HCT116 (cell line): ENCODE data around the gene CD3E. TPM values are rescaled to one million over a fixed set of nuclear protein-coding genes. Genes with fewer than 3 reads are reported as not detected.

Source experiments
- ATAC-seq: fragments of 200-7000 bp; cut with Tn5 transposase; 2 replicates; pipeline ENCODE4 v1.9.1; 2020; ENCODE audit warnings: mild to moderate bottlenecking, moderate library complexity
- BruUV-seq: library from RNA; stranded (reverse); fragments of 400-500 nt; replicated peaks from 2 replicates; lab custom pipeline; 2021; lab: Mats Ljungman, UMichigan
- CTCF ChIA-PET: fragments of 300-600 bp; sonication (Branson Sonifier 250); formaldehyde crosslinking; loops from one replicate; lab custom pipeline; 2021; ENCODE audit warnings: antibody characterized with exemption; lab: Charles Lee
- POLR2A ChIA-PET: fragments of 300-600, 350-600 bp; sonication (Branson Sonifier 250); formaldehyde crosslinking; loops from one replicate; lab custom pipeline; 2021; ENCODE audit warnings: antibody characterized with exemption; lab: Charles Lee
- RAD21 ChIA-PET, 2 experiments: fragments of 300-600 bp; sonication (Branson Sonifier 250); formaldehyde crosslinking; loops; one replicate each; lab custom pipeline; 2023; ENCODE audit warnings: low total read pairs in 2 of 2; ENCODE audit not compliant: uncharacterized antibody in 2 of 2, unreplicated experiment in 2 of 2, low non-redundant PET in 1 of 2; lab: Charles Lee
- DNase-seq: peaks from one replicate; pipeline ENCODE4 v3.0.0-alpha.2; 2010; ENCODE audit warnings: low read depth, low spot score
- H2AFZ ChIP-seq: fragments of 200-600 bp; shearing (Covaris generic), sonication (generic); 2 replicates; pipeline ENCODE4 v1.6.1; 2017; ENCODE audit warnings: low read depth, mixed run types, mixed read lengths, antibody characterized with exemption, low read length; ENCODE audit not compliant: poor library complexity, severe bottlenecking
- H3K27ac ChIP-seq: 2 replicates; pipeline ENCODE4 v1.5.1; 2012; ENCODE audit warnings: low read depth, low read length
- H3K27me3 ChIP-seq: fragments of 200-600 bp; sonication (generic); 2 replicates; pipeline ENCODE4 v1.6.1; 2016; ENCODE audit warnings: mixed run types, low read length, mixed read lengths; ENCODE audit not compliant: insufficient read depth
- H3K36me3 ChIP-seq, 2 experiments: fragments of 200-500 bp in 1 of 2; fragments of 200-600 bp in 1 of 2; sonication (Bioruptor generic) in 1 of 2; sonication (generic) in 1 of 2; 2 replicates each; pipeline versions ENCODE4 v1.5.1 to v1.6.1; 2014 to 2016; ENCODE audit warnings: low read length in 2 of 2, inconsistent platforms in 1 of 2, mixed read lengths in 1 of 2, mixed run types in 1 of 2; ENCODE audit not compliant: insufficient read depth in 2 of 2, control insufficient read depth in 1 of 2
- H3K4me1 ChIP-seq, 2 experiments: fragments of 200-600 bp in 1 of 2; sonication (generic) in 1 of 2; 2 replicates each; pipeline versions ENCODE4 v1.5.1 to v1.6.1; 2012 to 2017; ENCODE audit warnings: low read length in 2 of 2, inconsistent platforms in 1 of 2, mild to moderate bottlenecking in 1 of 2, mixed read lengths in 1 of 2, mixed run types in 1 of 2, moderate library complexity in 1 of 2; ENCODE audit not compliant: insufficient read depth in 2 of 2, control insufficient read depth in 1 of 2
- H3K4me2 ChIP-seq: fragments of 200-600 bp; sonication (generic); 2 replicates; pipeline ENCODE4 v1.6.1; 2017; ENCODE audit warnings: mixed run types, low read length, mixed read lengths
- H3K4me3 ChIP-seq, 2 experiments: fragments of 200-600 bp in 1 of 2; sonication (generic) in 1 of 2; replicated peaks in 1 of 2; 2 replicates each; pipeline ENCODE4 v1.5.1; 2011 to 2016; ENCODE audit warnings: low read length in 2 of 2, control low read depth in 1 of 2, low read depth in 1 of 2, mild to moderate bottlenecking in 1 of 2, mixed read lengths in 1 of 2, mixed run types in 1 of 2
- H3K79me2 ChIP-seq: fragments of 200-600 bp; sonication (generic); 2 replicates; pipeline ENCODE4 v1.6.1; 2017; ENCODE audit warnings: mild to moderate bottlenecking, mixed run types, low read length, moderate library complexity, mixed read lengths; ENCODE audit not compliant: insufficient read depth
- H3K9ac ChIP-seq: fragments of 200-600 bp; sonication (generic); 2 replicates; pipeline ENCODE4 v1.6.1; 2016; ENCODE audit warnings: low read length, mixed read lengths
- H3K9me2 ChIP-seq: fragments of 200-600 bp; sonication (generic), shearing (Covaris generic); 2 replicates; pipeline ENCODE4 v1.6.1; 2017; ENCODE audit warnings: mixed run types, mild to moderate bottlenecking, moderate library complexity; ENCODE audit not compliant: insufficient read depth
- H3K9me3 ChIP-seq, 2 experiments: fragments of 200-500 bp in 1 of 2; fragments of 200-600 bp in 1 of 2; sonication (Bioruptor generic) in 1 of 2; sonication (generic) in 1 of 2; 2 replicates each; pipeline ENCODE4 v1.6.1; 2014 to 2017; ENCODE audit warnings: low read length in 2 of 2, mixed read lengths in 2 of 2, inconsistent platforms in 1 of 2, low read depth in 1 of 2, mild to moderate bottlenecking in 1 of 2, mixed run types in 1 of 2, moderate library complexity in 1 of 2; ENCODE audit not compliant: control insufficient read depth in 1 of 2, insufficient read depth in 1 of 2
- H4K20me1 ChIP-seq: fragments of 200-600 bp; sonication (generic), shearing (Covaris generic); 2 replicates; pipeline ENCODE4 v1.6.1; 2017; ENCODE audit warnings: mixed run types, mild to moderate bottlenecking, moderate library complexity; ENCODE audit not compliant: insufficient read depth
- CBX3 ChIP-seq: IDR thresholded peaks from 2 replicates; pipeline ENCODE4 v1.6.1; 2012; ENCODE audit warnings: low read depth
- CEBPB ChIP-seq: IDR thresholded peaks from 2 replicates; pipeline ENCODE4 v1.6.1; 2012; ENCODE audit warnings: low read depth
- EGR1 ChIP-seq: IDR thresholded peaks from 2 replicates; pipeline ENCODE4 v1.6.1; 2012; ENCODE audit warnings: low read depth
- ELF1 ChIP-seq: IDR thresholded peaks from 2 replicates; pipeline ENCODE4 v1.6.1; 2012; ENCODE audit warnings: low read depth, borderline replicate concordance
- POLR2A ChIP-seq: IDR thresholded peaks from 2 replicates; pipeline ENCODE4 v1.7.0; 2011; ENCODE audit warnings: borderline replicate concordance; ENCODE audit not compliant: insufficient read depth, insufficient read length; ENCODE audit errors: extremely low read depth
- SRF ChIP-seq: IDR thresholded peaks from 2 replicates; pipeline ENCODE4 v1.6.1; 2012; ENCODE audit warnings: low read depth
- ZFX ChIP-seq: fragments of 450-650 bp; IDR thresholded peaks from 2 replicates; pipeline ENCODE4 v1.6.1; 2017
- ZNF274 ChIP-seq: fragments of 200-500 bp; sonication (Bioruptor generic); IDR thresholded peaks from 2 replicates; pipeline ENCODE4 v1.6.1; 2014; ENCODE audit warnings: mild to moderate bottlenecking, low read depth, low read length, inconsistent platforms
- intact Hi-C: fragments of 100-400 bp; cut with micrococcal nuclease; formaldehyde crosslinking; loops from 2 replicates; pipeline ENCODE4 v1.10.0; 2022
- total RNA-seq: library from RNA; stranded (reverse); gene quantifications from one replicate; pipeline ENCODE4 v1.2.1, GENCODE V29; 2021; ENCODE audit not compliant: unreplicated experiment
- TF ChIP-seq, protein P1 (sequence below): IDR thresholded peaks from 2 replicates; pipeline ENCODE4 v1.6.1; 2011; ENCODE audit warnings: mild to moderate bottlenecking, low read length, moderate library complexity; ENCODE audit not compliant: insufficient replicate concordance; ENCODE audit errors: extremely low read depth
- TF ChIP-seq, protein P2 (sequence below): IDR thresholded peaks from 2 replicates; pipeline ENCODE4 v1.6.1; 2012

Gene CD3E
- total RNA-seq, 1 experiment from 2014 or later = 0.79 TPM

DNA sequence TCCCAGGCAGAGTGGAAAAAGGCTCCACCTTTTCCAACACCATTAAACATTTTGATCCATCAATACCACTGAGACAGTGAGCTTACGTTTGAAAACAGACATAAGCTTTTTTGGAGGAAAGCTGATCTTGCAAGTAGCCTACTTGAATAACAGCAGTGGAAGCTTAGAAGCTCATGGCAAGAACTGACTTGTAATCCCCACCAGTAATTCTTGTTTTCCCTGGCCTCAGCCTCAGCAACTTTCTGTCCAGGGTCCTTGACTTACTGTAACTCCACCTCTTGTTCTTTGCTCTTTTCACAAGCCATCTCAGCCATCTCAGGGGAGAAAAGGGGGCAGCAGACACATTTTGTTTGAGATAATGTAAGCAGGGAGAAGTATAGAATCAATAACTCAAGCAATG lies 28.1 kb upstream of the CD3E start:
- Histone ChIP-seq H3K4me2 (0 out of 2 replicates have a peak overlapping the region, but pooled peaks have one; percentile 70), H3K4me1 (peaks cover 3 to 22% of the 10 kb centered on the region in 2 experiments; a peak in 3 of 4 replicates), H3K27me3 (no peaks in the 10 kb centered on the region), H3K9ac (no peak overlapping the region), H2AFZ (no peak overlapping the region), H3K4me3 (no peak overlapping the region), H3K27ac (no peak overlapping the region), H4K20me1 (no peaks in the 10 kb centered on the region), H3K9me2 (no peaks in the 10 kb centered on the region), H3K36me3 (no peaks in the 10 kb centered on the region), H3K79me2 (no peaks in the 10 kb centered on the region), H3K9me3 (no peaks in the 10 kb centered on the region)
- ATAC-seq (no peak), DNase-seq (no peak)
- TF ChIP-seq EGR1 (no peak), ELF1 (no peak), ZFX (no peak), CBX3 (no peak), CEBPB (no peak), SRF (no peak), POLR2A (no peak), ZNF274 (no peak)
- TF ChIP-seq, protein P1, sequence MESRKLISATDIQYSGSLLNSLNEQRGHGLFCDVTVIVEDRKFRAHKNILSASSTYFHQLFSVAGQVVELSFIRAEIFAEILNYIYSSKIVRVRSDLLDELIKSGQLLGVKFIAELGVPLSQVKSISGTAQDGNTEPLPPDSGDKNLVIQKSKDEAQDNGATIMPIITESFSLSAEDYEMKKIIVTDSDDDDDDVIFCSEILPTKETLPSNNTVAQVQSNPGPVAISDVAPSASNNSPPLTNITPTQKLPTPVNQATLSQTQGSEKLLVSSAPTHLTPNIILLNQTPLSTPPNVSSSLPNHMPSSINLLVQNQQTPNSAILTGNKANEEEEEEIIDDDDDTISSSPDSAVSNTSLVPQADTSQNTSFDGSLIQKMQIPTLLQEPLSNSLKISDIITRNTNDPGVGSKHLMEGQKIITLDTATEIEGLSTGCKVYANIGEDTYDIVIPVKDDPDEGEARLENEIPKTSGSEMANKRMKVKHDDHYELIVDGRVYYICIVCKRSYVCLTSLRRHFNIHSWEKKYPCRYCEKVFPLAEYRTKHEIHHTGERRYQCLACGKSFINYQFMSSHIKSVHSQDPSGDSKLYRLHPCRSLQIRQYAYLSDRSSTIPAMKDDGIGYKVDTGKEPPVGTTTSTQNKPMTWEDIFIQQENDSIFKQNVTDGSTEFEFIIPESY = no peak
- TF ChIP-seq, protein P2, sequence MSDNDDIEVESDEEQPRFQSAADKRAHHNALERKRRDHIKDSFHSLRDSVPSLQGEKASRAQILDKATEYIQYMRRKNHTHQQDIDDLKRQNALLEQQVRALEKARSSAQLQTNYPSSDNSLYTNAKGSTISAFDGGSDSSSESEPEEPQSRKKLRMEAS = no peak
- RAD21 ChIA-PET = no interaction called here
- POLR2A ChIA-PET = interaction anchor here (0.9 kb wide), 1 partner anchor 24 kb away, joined by 3 read pairs; the partner anchor contains the start of gene MPZL3
- intact Hi-C loops = no loop called here
- CTCF ChIA-PET = interaction anchor here (2.2 kb wide), 1 partner anchor 19 kb away, joined by 12 read pairs; no protein-coding TSS in a partner anchor
- no TSS peak for BruUV-seq
